ENCODE results near the gene YWHAB. TPM values are rescaled to one million over a fixed set of nuclear protein-coding genes. Genes with fewer than 3 reads are reported as not detected.

YWHAB gene
- total RNA-seq, 4 donors from 2014 or later = 105 to 174 (median 125) TPM

- H3K4me3 ChIP-seq = no peak overlapping the region
- H3K27me3 ChIP-seq = no peaks in the 10 kb centered on the region
- peaks cover 0 to 31% (median 0%) of the 10 kb centered on the region in 3 donors for H3K36me3 ChIP-seq
These were observed 53.1 kb downstream of the YWHAB start for GRCh38 chr20:44938637-44939036.

DNA sequence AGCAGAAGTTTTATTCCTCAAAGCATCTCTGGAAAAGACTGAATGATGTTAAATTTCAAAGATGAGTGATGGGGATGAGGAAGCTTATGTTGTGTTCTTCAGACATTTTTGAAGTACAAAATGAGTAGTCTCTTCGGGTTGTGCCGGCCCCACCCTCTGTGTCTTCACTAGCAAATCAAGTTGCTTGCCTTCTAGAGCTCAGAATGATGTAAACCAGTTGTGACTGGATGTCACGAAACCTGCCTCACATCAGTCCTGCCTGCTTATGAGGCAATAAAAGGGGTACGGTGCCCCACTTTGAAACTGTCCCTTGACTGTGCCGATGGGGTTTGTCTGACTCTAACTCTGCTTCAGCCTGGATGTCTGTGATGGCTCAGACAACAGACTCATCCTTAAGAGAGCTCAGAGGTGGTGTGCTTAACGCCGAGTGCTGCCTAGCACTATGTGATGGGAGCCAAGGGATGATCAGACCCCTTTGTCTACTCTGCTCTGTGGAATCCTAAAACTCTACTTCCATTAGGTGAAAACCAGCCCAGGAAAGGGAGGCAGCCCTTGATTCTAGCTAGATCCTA lies 55.7 kb downstream of the YWHAB start:
- peaks cover 0 to 56% (median 0%) of the 10 kb centered on the region in 3 donors for H3K36me3 ChIP-seq
- TF ChIP-seq CTCF (IDR thresholded peaks at IDR 0.05) = no peak
- no peak for TF ChIP-seq POLR2A (IDR thresholded peaks at IDR 0.05)
- no peak for DNase-seq
- H3K27ac ChIP-seq = no peak overlapping the region
- no peaks in the 10 kb centered on the region for H3K4me1 ChIP-seq
- no peaks in the 10 kb centered on the region for H3K27me3 ChIP-seq
- no peak overlapping the region for H3K4me3 ChIP-seq
- H3K9me3 ChIP-seq = no peaks in the 10 kb centered on the region

More at GRCh38 chr20:44938637-44939036, 53.1 kb downstream of the YWHAB start:
- Histone ChIP-seq H3K4me1 (no peaks in the 10 kb centered on the region), H3K9me3 (no peaks in the 10 kb centered on the region), H3K27ac (no peak overlapping the region)
- no peak for TF ChIP-seq CTCF (IDR thresholded peaks at IDR 0.05)
- TF ChIP-seq POLR2A (IDR thresholded peaks at IDR 0.05) = no peak
- no peak for DNase-seq

- Histone ChIP-seq H3K36me3 (peaks cover 0 to 68% (median 0%) of the 10 kb centered on the region in 3 donors), H3K27me3 (no peaks in the 10 kb centered on the region), H3K27ac (no peak overlapping the region), H3K9me3 (no peaks in the 10 kb centered on the region), H3K4me3 (no peak overlapping the region), H3K4me1 (no peaks in the 10 kb centered on the region)
- TF ChIP-seq CTCF (IDR thresholded peaks at IDR 0.05) (no peak), POLR2A (IDR thresholded peaks at IDR 0.05) (no peak)
- no peak for DNase-seq
These were observed 56.9 kb downstream of the YWHAB start for GRCh38 chr20:44942264-44942973.

GRCh38 chr20:44943828-44944227 lies 58.3 kb downstream of the YWHAB start:
- Histone ChIP-seq H3K27me3 (no peaks in the 10 kb centered on the region), H3K36me3 (peaks cover 0 to 83% (median 0%) of the 10 kb centered on the region in 3 donors), H3K27ac (no peak overlapping the region), H3K4me1 (no peaks in the 10 kb centered on the region), H3K4me3 (no peak overlapping the region), H3K9me3 (no peaks in the 10 kb centered on the region)
- TF ChIP-seq CTCF (IDR thresholded peaks at IDR 0.05) (no peak), POLR2A (IDR thresholded peaks at IDR 0.05) (no peak)
- no peak for DNase-seq

GRCh38 chr20:44945261-44945660 lies 59.8 kb downstream of the YWHAB start:
- no peaks in the 10 kb centered on the region for H3K4me1 ChIP-seq
- H3K27ac ChIP-seq = no peak overlapping the region
- TF ChIP-seq CTCF (IDR thresholded peaks at IDR 0.05) (no peak), POLR2A (IDR thresholded peaks at IDR 0.05) (no peak)
- DNase-seq = no peak
- H3K9me3 ChIP-seq = no peaks in the 10 kb centered on the region
- no peak overlapping the region for H3K4me3 ChIP-seq
- H3K27me3 ChIP-seq = no peaks in the 10 kb centered on the region
- peaks cover 0 to 96% (median 0%) of the 10 kb centered on the region in 3 donors for H3K36me3 ChIP-seq
